GM21619 (cell line): ENCODE measurements around the gene MYT1.

Experiments used
- ATAC-seq: cut with Tn5 transposase; IDR thresholded peaks from one replicate; pipeline ENCODE4 v1.9.1; 2021; ENCODE audit not compliant: unreplicated experiment

Gene MYT1

DNA sequence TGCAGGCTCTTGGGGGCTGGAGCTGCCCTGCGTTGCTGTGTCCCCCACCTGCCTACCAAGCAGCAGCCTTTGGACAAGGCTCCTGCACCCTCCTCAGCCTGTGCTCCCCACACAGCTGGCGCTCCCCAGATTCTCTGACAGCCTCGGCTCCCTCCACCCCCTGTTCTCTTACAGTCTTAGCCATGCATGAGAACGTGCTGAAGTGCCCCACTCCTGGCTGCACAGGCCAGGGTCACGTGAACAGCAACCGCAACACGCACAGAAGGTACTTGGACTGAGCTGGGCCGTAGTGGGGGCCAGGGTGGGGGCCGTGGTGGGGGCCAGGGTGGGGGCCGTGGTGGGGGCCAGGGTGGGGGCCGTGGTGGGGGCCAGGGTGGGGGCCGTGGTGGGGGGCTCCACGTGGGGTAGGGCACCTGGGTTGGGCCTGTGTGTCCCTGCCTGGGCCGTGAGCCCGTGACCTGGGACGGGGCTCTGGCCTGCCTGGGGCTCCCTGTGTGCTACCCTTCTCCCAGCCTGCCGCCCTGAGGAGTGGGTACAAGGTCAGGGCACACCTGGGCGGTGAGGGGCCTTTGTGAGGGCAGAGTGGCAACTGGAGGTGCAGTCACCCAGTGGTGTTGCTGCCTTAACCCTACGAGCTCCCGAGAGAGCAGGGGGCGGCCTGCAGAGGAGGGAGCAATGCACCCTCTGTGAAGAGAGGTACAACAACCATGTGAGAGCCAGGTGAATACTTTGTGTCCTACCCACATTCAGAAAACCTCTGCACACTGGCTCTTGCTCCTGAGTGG lies 47.8 kb downstream of the MYT1 start:
- ATAC-seq, result no peak

DNA sequence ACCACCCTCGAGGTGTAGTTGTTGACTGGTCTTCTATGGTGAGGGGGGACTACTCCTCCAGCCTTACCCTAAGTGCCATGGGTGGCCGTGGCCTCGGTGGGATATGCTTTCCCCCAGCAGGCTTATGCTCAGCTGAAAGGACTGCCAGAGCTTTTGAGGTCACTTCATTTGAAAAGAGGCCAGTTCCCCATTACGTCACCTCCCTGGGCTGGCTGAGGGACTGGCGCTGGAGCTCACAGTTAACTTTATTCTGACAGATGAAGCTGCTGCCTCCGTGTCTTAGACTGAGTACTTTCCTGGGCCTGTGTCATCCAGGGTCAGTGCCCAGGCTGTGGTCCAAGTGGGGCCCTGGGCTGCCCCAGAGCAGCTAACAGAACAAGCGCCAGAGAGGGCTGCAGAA lies 48.5 kb downstream of the MYT1 start:
- ATAC-seq, result no peak

GRCh38 chr20:64214113-64214512 lies 49.9 kb downstream of the MYT1 start:
- ATAC-seq, result no peak

DNA sequence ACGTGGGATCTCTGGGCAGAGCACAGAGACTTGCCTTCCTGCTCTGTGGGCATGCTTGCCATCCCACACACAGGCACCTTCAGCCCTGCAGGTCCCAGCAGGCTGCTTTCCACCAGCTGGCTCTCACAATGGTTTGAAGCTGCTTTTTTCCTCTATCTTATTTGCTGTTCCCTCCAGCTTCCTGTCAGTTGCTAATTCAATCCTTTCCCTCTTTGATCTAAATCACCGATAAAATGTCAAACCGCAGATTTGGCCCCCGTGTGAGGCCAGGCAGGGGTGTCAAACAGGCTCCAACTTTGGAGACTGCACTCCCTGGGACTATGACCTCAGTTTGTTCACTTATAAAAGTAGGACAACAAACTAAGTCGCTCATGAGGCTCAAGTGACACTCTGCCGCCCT lies 50.7 kb downstream of the MYT1 start:
- ATAC-seq, result no peak

DNA sequence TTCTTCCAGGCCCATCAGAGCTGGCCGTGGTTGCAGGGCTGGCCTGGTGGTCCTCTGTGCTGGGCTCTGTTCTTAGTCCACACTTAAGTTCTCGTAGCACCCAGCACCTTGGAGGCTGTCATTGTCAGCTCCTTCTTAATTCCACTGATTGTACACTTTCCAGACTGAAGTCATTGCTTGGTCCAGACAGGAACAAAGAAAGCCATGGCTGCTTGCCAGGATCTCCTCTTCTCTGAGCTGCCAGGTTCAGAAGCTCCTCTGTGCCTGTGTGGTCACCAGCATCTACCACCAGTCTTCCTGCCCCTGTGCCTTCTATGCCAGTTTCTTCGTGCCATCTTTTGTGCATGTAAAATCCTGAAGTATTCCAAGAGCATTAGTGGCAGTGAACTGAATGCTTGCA lies 51.8 kb downstream of the MYT1 start:
- ATAC-seq, result no peak

- ATAC-seq, result no peak
These were observed 52.7 kb downstream of the MYT1 start for GRCh38 chr20:64216910-64217309.

- no peak for ATAC-seq
These were observed 53.4 kb downstream of the MYT1 start for GRCh38 chr20:64217539-64218221.

DNA sequence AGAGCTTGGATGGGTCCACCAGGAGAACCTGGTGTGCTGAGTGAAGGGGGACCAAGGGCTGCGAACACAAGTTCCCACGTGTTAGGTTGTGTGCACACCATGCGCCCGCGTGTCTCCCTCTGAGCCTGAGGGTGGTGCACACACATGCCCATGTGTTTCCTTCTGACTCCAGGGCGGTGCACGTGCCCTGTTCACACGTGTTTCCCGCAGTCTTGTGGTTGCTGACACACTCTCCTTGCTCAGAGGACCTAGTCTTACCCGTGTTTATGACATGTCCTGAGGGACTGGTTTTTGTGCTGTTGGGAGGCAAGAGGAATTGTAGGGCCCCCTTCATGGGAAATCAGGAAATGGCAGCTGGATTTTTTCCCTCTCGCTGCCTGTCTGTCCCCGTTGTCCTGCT lies 55.0 kb downstream of the MYT1 start:
- ATAC-seq, result no peak

DNA sequence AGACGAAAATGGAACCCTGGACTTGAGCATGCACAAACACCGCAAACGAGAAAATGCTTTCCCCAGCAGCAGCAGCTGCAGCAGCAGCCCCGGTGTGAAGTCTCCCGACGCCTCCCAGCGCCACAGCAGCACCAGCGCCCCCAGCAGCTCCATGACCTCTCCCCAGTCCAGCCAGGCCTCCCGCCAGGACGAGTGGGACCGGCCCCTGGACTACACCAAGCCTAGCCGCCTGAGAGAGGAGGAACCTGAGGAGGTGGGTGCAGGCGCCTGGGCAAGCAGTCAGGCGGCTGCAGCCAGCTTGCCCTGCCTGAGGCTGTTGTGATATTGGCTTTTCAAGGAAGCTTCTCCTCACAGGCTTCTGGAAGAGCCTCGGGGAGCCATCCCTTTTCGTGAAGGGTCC lies 55.5 kb downstream of the MYT1 start:
- ATAC-seq, result no peak

DNA sequence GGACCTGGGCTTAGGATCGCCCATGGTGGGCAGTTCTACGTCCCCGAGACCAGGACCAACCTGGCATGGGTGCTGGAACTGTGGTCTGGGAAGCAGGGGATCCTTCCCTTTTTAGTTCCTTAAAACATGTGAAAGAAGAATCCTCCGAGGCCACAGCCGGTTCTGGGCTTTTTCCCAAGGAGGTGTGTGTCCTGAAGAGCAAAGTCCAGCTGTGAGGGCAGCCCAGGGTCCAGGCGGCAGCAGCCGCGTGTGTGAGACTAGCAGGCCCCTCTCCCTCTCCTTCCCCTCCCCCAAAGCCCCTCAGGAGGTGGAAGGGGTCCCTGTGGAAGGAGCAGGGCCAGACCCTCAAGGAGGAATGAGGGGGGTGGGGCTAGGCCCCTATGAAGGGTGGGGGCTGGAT lies 56.2 kb downstream of the MYT1 start:
- no peak for ATAC-seq

GRCh38 chr20:64220891-64221527 lies 56.8 kb downstream of the MYT1 start:
- ATAC-seq, result no peak

- no peak for ATAC-seq
These were observed 58.1 kb downstream of the MYT1 start for GRCh38 chr20:64222291-64222735.

DNA sequence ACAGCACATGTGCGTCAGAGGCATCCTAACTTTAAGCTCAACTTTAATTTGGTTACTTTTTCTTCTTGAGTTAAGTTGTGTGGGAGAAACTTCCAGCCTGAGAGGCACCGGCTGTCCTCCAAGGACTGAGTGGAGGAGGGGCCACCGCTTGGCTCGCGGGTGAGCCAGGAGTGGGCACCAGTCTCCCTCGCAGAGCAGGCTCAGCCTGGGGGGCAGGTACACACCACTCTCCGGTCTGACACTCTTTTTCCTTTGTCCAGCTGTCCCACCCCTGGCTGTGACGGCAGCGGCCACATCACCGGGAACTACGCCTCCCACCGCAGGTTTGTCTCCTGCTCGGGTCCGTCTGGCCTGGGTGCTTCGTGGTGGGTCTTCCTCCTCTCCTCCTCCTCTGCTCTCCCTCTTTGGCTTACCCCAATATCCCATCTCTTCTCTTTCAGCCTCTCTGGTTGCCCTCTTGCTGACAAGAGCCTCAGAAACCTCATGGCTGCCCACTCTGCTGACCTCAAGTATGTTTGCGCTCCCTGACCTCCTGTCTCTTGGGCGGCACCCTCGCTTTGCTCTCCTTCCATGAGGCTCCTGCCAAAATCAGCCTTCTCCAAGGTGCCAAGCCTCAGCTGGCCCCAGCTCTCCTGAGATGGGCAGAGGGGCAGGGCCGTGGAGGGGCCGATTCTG lies 58.7 kb downstream of the MYT1 start:
- ATAC-seq, result no peak

GRCh38 chr20:64223526-64224067 lies 59.3 kb downstream of the MYT1 start:
- no peak for ATAC-seq

- no peak for ATAC-seq
These were observed 60.3 kb downstream of the MYT1 start for GRCh38 chr20:64224351-64225170.

DNA sequence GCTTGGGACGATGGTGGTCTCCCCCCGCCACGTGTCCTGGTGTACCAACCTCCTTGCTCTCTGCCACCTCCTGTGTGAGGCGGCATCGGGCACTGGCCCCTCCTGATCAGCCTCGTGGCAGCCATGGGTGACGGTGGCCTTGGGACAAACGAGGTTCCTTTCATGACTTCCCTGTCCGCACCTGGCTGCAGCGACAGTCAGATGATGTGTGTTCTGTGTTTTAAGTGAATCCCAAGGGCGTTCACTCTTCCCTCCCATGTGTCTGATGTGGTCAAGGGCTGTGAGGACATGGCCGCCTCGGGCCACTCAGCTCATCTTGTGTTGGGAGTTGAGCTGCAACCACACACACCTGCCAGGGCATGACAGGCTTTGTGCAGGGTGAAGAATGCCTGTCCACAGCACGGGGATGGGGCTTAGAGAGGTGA lies 60.9 kb downstream of the MYT1 start:
- no peak for ATAC-seq

- no peak for ATAC-seq
These were observed 61.8 kb downstream of the MYT1 start for GRCh38 chr20:64225828-64226598.

GRCh38 chr20:64226686-64227580 lies 62.7 kb downstream of the MYT1 start:
- no peak for ATAC-seq
